ENCODE data around the gene DUSP8. TPM values are rescaled to one million over a fixed set of nuclear protein-coding genes. Genes with fewer than 3 reads are reported as not detected.

Gene DUSP8
- total RNA-seq, 1 experiment from 2014 or later: 2.6 TPM

GRCh38 chr11:1565904-1566247, 6.2 kb downstream of the DUSP8 start:
- H3K27me3 ChIP-seq (ENCODE audit: insufficient read depth, low read depth): no peaks in the 10 kb centered on the region
- DNase-seq: no peak
- no peaks in the 10 kb centered on the region for H3K79me2 ChIP-seq (ENCODE audit: low read depth)
- no peak overlapping the region for H3K4me3 ChIP-seq
- no peaks in the 10 kb centered on the region for H3K9me2 ChIP-seq (ENCODE audit: insufficient read depth)
- no peaks in the 10 kb centered on the region for H3K36me3 ChIP-seq (ENCODE audit: low read depth)
- intact Hi-C loops (cut with micrococcal nuclease; ENCODE audit: unreplicated experiment): no loop called here
- BruUV-seq (replicated peaks): no TSS peak
- no peak overlapping the region for H3K4me2 ChIP-seq
- no peaks in the 10 kb centered on the region for H3K9me3 ChIP-seq (ENCODE audit: insufficient read depth, low read depth)
- no peak overlapping the region for H3K27ac ChIP-seq
- ChIA-PET POLR2A (ENCODE audit: unreplicated experiment) (no interaction called here), CTCF (no interaction called here)
- H4K20me1 ChIP-seq (ENCODE audit: insufficient read depth): no peaks in the 10 kb centered on the region
- TF ChIP-seq CTCF (conservative IDR thresholded peaks at IDR 0.05): no peak
- H2AFZ ChIP-seq: no peak overlapping the region
- H3K4me1 ChIP-seq (replicated peaks; ENCODE audit: insufficient read depth): no peaks in the 10 kb centered on the region
- peaks cover 6% of the 10 kb centered on the region; the same call in 1 of the 2 replicates for H3F3A ChIP-seq (ENCODE audit: insufficient read depth, low read depth)

DNA sequence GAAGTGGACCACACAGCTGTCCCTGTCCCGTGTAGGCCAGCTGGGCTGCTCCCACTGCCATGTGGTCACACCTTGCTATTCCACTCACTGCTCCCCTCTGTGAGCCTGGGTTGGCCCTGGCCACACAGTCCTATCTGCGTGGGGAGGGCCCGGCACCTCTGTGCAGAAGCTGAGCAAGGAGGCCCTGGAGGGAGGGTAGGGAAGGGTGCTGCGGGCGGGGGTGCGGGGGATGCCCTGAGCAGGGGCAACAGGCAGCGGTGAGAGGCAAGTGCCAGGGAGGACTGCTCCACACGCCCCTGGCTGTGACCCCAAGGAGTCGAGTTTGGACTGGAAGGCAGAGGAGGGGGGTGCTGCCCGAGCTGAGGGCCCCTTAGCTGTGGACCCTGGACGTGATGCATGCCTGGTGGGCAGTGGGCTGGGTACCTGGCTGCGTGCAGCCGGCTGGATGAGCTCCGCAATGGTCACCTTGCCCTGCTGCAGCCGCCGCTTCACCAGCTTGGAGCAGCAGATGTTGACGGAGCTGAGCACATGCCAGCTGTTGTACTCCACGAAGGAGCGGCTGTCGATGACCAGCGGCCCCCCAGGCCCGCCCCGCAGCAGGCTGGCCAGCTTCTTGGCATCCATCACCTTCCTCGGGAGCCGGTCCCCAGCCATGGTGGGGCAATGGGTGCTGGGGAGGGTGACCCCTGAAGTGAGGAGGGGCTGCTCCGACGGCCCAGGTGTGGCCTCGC, 6.7 kb downstream of the DUSP8 start:
- Histone ChIP-seq H3K4me2 (no peak overlapping the region), H3K9me3 (ENCODE audit: insufficient read depth, low read depth) (no peaks in the 10 kb centered on the region), H3K9me2 (ENCODE audit: insufficient read depth) (no peaks in the 10 kb centered on the region), H3F3A (ENCODE audit: insufficient read depth, low read depth) (peaks cover 3% of the 10 kb centered on the region; the same call in 1 of the 2 replicates), H2AFZ (no peak overlapping the region), H3K4me3 (no peak overlapping the region), H3K27ac (no peak overlapping the region), H3K4me1 (replicated peaks; ENCODE audit: insufficient read depth) (no peaks in the 10 kb centered on the region), H3K36me3 (ENCODE audit: low read depth) (no peaks in the 10 kb centered on the region), H3K27me3 (ENCODE audit: insufficient read depth, low read depth) (no peaks in the 10 kb centered on the region), H4K20me1 (ENCODE audit: insufficient read depth) (no peaks in the 10 kb centered on the region), H3K79me2 (ENCODE audit: low read depth) (no peaks in the 10 kb centered on the region)
- BruUV-seq (replicated peaks): no TSS peak
- CTCF ChIA-PET: no interaction called here
- DNase-seq: no peak
- intact Hi-C loops (cut with micrococcal nuclease; ENCODE audit: unreplicated experiment): no loop called here
- POLR2A ChIA-PET (ENCODE audit: unreplicated experiment): no interaction called here
- TF ChIP-seq EZH2 (IDR thresholded peaks at IDR 0.05; ENCODE audit: low read depth) (no peak), CTCF (conservative IDR thresholded peaks at IDR 0.05) (no peak)

DNA sequence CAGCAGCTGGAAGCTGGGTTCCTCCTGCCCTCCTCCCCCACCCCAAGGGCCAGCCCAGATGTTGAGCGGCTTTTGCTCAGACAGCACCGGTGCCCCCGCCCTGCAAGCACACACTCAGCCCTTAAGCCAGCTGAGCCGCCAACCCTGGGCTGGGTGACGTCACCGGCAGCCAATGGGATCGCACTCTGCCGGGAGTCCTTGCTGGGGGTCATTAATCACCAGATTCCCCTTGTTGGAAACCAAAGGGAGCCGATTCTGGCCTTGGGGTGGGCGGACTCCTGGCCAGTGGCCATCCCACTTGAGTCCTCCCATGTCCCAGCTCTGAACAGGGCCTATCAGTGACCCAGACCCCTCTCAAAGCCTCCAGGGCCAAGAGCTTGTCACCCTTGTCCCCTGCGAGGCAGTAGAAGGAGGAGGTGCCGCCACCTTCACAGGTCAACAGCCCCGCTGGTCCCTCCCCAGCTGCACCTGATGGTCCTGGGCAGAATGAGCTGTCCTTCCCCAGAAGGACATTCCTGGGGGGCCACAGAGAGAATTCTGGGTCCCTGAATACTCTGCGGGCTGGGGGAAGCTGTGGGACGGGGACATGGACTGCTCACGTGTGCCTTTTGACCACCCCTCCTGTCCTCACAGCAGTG, 7.4 kb downstream of the DUSP8 start:
- TF ChIP-seq EZH2 (IDR thresholded peaks at IDR 0.05; ENCODE audit: low read depth): no peak
- TF ChIP-seq CTCF (conservative IDR thresholded peaks at IDR 0.05): no peak
- H3F3A ChIP-seq (ENCODE audit: insufficient read depth, low read depth): no peaks in the 10 kb centered on the region; the same call in 1 of the 2 replicates
- no peaks in the 10 kb centered on the region for H3K9me2 ChIP-seq (ENCODE audit: insufficient read depth)
- ChIA-PET POLR2A (ENCODE audit: unreplicated experiment) (no interaction called here), CTCF (no interaction called here)
- H3K4me2 ChIP-seq: no peak overlapping the region
- H3K4me3 ChIP-seq: no peak overlapping the region
- H3K79me2 ChIP-seq (ENCODE audit: low read depth): no peaks in the 10 kb centered on the region
- no peaks in the 10 kb centered on the region for H3K9me3 ChIP-seq (ENCODE audit: insufficient read depth, low read depth)
- H4K20me1 ChIP-seq (ENCODE audit: insufficient read depth): no peaks in the 10 kb centered on the region
- BruUV-seq (replicated peaks): no TSS peak
- intact Hi-C loops (cut with micrococcal nuclease; ENCODE audit: unreplicated experiment): no loop called here
- no peak for DNase-seq
- peaks cover 4% of the 10 kb centered on the region; the same call in 1 of the 2 replicates for H3K4me1 ChIP-seq (replicated peaks; ENCODE audit: insufficient read depth)
- no peaks in the 10 kb centered on the region for H3K27me3 ChIP-seq (ENCODE audit: insufficient read depth, low read depth)
- no peaks in the 10 kb centered on the region for H3K36me3 ChIP-seq (ENCODE audit: low read depth)
- H2AFZ ChIP-seq: no peak overlapping the region
- no peak overlapping the region for H3K27ac ChIP-seq
